ENCODE data around the gene MAP1B. TPM values are rescaled to one million over a fixed set of nuclear protein-coding genes. Genes with fewer than 3 reads are reported as not detected.
"Not testable (repeated sequence)": the region's sequence is repeated elsewhere in the genome, so short reads cannot be mapped to it uniquely, and the experiment has no call there.

Gene MAP1B
- total RNA-seq, 1 donor from 2014 or later: 0.36 TPM

DNA sequence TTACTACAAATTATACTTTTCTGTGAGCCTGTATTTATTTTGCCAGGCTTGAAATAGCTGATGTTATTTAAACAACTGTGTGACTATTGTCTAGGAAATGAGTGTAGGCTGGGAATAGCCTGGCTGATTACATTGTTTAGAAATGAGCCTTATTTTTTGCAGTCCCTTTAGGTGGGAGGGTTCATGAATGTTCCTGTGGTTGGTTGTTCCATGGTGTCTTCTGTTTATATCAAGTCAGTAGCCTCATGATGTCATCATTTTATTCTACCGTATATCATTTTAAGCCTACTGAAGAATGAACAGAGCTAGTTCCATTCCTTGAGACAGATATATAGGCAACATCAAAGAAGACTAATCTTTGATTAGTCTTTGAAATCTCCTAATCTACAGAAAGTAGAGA lies 53.1 kb downstream of the MAP1B start:
- intact Hi-C loops (cut with micrococcal nuclease): no loop called here

DNA sequence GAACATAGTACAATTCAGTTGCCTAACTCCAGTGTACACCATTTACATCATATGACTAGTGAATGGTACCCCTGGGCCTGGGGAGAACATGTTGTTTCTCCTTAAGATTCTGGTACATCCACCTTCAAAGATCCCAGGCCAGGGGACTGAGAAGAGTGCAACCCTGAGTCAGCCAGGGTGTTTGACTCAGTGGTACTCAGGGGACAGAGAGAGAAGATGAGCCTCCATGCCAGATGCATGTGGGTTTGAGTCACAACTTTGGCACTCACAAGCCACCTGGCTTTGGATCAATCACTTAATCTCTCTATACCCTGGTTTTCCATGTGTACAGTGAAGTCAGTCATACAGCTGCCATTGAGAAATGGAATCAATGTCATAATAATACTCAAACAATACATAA lies 53.7 kb downstream of the MAP1B start:
- intact Hi-C loops (cut with micrococcal nuclease): no loop called here

DNA sequence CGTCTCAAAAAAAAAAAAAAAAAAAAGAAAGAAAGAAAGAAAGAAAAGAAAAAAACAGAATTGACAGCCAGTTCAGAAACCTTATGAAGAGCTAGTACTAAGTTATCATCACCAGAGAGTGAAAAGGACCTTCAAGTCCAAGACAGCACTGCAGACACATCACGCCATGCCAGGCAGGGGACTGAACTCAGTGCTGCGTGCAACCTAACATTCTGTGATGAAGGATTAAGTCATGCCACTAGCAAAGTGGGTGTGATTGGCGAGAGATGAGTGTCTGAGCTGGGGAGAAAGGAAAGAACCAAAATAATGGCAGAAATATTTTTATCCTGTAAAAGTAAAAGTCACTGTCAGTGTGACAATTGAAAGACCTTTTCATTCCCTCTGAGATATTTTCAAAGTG lies 54.7 kb downstream of the MAP1B start:
- intact Hi-C loops (cut with micrococcal nuclease): no loop called here

DNA sequence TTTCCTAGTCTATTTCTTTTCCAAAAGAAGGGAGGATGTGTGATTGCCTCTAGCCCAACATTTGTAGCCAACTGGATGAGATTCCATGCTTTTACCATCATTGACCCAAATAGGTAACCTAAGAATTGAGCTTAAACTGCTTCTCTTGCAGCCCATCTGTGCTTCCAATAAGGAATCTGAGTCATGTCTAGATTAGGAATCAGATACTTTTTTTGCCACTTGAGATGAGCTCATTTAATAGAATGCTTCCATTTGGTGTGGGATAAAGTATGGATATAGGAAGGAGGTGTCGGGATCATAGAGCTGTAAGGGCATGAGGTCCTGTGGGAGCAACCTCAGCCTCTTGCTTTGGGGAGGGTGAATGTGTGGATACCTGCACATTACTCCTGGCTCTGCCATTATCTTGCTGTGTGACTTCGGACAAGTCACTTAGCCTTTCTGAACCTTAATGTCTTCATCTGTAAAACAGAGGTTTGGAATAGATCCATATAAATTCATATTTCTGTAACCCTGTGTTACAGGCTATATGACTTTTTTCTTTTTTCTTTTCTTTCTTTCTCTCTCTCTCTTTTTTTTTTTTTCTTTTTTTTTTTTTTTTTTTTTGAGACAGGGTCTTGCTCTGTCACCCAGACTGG lies 56.2 kb downstream of the MAP1B start:
- intact Hi-C loops (cut with micrococcal nuclease): no loop called here

DNA sequence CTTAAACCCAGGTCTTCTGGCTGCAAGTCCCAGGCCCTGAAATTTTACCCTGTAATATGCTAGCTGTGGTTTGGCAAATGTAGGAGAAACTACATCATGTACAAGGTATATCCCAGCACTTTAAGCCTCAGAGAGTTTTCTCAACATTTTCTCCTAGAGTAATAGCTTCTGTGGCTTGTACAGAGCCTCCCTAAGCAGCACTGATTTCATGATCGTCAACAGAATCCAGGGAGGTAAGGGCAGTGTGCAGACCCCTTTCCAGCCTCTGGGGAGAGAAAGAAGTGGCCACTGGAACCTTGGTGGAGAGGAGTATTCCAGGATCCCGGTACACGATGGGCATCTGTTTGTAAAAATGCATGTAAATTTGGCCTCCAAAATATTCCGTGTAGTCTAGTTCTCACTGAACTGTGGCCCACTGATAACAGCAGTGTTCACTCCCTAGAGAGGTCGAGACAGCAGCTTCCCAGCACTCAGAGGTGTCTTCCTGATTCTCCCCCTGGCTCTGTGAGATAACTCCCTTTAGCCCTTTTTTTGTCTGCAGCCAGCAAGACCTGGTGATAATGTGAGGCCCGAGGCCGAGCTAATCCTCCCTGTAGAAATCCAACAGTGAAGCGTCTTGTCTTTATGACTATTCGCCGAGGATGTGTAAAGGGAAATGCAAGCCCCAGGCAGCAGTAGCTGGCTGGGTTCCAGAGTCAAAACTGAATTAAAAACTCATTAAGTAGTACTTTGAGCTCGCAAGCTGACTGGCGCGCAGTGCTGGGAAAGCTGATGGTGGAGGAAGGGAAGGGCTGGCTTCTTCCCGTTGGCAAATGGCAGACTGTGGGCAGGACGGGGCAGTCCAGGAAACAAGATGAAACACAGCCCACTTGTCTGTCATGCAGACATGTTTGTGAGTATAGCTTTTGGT lies 59.0 kb downstream of the MAP1B start:
- intact Hi-C loops (cut with micrococcal nuclease): no loop called here

DNA sequence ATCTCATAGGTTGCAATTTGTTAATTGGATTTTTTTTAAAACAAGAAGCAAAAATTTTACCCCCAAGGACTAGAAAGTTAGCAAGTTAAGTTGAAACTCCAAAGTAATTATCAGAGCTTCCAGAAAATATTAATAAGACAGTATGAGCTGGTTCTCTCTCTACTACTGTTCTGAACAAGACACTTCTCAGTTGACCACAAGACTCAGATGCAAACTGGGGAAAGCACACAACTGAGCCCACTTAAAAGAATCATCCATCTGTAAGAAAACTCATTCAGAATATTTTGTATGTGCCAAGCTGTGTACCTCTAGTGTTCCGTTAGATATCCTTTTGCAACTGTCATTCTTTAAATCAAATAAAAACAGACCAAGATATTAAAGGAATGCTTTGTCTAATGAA lies 60.0 kb downstream of the MAP1B start:
- intact Hi-C loops (cut with micrococcal nuclease): no loop called here

DNA sequence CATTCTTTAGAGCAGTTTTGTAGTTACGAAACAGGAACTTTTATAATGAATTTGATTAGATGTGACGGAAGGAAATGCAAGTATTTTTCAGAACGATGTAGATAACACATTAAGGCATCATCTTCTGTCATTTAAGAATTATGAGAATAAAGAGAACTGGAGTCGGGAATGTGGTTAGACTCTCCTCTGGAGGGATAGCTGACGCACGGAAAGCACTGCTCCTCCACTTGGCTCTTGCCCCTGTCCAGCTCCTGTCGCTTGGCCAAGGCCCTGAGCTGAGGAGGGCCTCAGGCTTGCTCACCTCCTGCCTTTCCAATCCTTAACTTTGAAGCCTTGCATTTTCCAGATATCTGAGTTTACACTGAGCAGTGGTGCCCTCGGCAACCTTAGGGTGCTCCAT lies 60.5 kb downstream of the MAP1B start:
- intact Hi-C loops (cut with micrococcal nuclease): no loop called here

DNA sequence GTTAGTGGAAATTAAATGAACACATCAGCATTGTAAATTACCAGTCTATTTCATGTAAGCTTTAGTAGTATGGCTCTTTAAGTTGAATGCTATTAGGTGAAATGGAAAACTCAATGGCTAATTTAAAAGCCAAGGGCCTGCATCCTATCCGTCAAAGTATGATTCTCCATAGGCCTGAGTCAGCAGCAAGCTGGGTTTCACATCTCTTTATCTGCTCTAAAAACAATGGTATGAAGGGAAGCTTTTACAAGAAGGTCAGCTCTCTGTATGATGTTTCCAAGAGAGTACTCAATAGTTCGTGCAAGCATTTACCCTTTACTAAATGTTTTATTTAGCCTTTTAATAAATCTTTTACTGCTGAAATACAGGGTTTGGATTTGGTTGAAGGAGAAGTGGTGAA lies 62.8 kb downstream of the MAP1B start:
- intact Hi-C loops (cut with micrococcal nuclease): no loop called here

DNA sequence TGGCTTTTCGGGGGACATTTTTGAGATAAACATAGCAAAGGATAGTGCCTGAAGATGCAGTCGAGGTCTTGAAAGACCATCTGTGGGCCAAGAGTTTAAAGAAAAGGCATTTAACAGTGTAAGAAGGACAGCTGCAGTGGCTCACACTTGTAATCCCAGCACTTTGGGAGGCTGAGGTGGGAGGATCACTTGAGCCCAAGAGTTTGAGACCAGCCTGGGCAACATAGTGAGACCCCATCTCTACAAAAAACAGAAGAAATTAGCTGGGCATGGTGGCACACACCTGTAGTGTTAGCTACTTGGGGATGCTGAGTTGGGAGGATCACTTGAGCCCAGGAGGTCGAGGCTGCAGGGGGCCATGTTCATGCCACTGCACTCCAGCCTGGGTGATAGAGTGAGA lies 63.9 kb downstream of the MAP1B start:
- intact Hi-C loops (cut with micrococcal nuclease): not testable (repeated sequence)

DNA sequence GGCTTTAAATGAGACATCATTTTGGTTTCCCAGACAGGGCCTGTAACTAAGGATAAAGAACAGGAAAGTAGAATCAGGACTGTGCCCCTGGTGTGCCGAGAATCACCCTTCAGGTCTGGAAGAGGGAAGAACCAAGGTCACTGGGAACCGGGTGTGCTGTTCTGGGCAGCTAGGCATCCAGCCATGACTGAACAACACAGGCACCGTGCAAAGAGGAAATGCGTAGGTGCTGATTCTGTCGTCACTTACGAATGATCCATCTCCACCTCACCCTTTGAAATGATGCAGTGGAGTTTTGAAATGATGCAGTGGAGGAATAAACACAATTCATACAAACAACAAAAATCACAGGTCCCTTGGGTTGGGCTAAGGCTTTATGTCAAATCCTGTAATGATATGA lies 64.4 kb downstream of the MAP1B start:
- intact Hi-C loops (cut with micrococcal nuclease): no loop called here

DNA sequence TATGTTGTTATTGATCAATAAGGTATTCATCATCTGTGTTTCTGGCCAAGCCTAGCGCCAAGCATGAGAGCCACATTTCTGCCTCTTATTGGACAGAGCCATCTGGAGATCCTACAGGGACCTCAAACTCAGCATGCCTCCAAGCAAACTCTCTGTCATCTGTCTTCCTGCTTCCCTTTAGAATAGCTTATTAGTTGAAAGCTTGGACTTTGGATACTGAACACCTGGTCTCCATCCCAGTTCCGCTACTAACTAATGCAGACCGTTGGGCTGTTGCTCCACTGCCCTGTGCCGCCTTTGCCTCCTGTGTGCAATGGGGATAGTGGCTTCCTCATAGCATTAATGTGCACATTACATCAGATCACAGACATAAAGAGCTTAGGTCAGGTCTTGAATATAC lies 65.5 kb downstream of the MAP1B start:
- intact Hi-C loops (cut with micrococcal nuclease): no loop called here

DNA sequence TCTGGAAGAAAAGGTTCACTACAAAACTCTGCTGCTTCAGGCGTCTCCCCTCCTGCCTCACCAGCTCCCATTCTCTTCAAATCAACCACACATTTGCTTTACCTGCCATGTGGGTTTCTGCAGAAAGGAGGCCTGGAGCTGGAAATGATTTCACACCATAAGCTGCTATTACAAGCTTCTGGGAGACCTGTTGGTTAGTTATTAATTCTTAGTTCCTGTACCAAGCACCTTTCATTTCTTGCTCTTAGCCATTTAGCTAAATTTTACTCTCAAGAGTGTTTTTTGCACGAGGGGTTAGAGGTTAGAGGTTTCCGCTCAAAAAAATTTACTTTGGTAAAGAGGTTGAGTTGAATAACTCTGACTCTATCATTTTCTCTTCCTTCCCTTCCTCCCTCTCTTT lies 70.3 kb downstream of the MAP1B start:
- intact Hi-C loops (cut with micrococcal nuclease): no loop called here

DNA sequence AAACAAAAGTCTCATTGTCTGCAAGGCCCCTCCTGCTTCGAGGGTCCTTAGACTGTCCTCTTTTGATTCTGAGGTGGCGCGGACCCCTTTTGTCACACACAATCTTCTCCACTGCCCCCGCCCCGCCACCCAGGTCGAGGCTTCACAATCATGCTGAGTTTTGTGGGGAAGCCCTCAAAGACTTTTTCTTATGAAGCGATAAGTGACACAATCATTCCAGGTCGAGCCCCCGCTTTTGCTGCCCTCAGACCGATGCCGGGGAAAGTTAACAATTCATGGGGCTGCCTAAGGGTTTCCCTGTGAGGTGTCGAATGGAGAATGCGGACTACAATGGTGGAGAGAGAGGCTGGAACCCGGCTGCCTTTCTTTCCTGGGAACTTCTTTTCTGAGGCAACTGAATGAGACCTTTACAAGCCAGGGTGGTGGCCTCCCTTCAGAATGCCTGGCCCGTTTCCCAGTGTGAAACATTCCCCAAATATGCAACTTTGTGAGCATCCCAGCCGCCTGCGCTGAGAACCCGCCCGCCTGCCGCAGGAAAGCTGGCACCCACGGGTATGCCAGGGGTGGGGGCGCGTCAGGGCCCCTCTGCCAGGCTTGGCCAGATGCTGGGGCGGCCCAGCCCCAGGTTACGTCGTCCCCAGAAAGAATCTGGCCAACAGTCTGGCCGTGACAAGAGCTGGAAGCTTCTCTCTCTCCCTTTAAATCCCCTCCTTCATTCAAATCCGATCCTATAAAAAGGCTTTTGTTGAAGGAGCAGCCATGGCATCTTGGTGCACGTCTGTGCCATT lies 71.9 kb downstream of the MAP1B start:
- intact Hi-C loops (cut with micrococcal nuclease): no loop called here

DNA sequence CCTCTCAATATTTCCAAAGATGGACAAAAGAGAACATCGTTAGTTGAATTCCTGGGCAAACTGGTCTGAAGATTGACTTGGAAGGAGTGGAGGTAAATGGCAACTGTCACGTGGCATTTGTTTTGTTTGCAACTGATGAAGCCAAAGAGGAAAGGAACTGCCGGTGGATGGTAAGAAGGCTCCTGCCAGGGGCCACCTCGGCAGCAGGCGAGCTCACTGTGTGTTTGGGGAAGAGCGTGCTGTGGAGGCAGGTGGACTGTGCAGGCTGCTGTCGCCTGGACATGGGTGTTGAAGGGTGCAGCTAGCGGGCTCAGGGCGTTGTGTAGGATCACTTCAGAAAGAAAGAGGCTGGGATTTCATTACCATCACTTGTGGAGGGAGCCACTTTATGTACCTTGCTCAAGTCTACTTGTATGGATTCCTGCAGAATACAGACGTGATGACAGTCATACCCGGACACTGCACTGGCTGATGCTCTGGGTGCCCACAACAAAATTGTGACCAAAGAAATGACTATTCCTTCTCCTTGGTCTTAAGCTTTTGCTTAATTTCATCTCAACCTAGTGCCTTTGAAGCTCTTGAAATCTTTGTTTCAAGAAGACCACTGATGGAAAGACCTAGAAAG lies 72.7 kb downstream of the MAP1B start:
- intact Hi-C loops (cut with micrococcal nuclease): no loop called here

DNA sequence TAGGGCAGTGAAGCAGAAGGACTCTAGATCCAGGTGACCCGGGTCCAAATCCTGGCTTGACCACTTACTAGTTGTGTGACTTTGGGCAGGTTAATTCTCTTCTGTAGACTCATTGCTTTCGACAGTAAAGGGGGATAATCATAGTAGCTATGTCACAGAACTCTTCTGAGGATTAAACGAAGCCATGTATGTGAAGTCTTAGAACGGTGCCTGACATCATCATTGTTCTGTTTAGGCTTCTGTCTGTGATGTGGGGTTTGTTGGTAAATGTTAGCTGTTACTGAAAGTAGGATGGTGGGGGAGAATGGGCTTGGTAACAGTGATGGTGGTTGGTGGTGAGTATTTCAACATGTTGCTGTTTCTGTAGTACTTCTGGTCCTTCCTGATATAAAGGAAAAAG lies 73.7 kb downstream of the MAP1B start:
- intact Hi-C loops (cut with micrococcal nuclease): no loop called here

DNA sequence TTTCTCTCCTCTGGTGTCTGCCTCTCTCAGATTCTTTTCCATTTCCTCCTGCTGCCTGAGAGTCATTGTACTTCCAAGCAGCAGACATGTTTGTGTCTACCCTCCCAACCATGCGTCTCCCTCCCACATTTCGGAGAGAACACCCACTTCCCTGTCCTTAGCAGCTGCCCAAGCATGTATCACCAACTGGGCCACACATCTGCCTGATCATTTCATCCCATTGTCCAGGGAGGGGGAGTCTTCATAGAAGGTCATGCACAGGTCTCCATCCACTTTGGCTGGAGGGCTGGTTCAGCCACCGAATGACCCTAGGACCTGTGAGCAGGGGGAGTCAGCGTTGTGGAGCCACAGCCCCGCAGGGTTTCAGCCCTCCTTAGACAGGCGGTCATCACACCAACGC lies 75.4 kb downstream of the MAP1B start:
- intact Hi-C loops (cut with micrococcal nuclease): no loop called here

DNA sequence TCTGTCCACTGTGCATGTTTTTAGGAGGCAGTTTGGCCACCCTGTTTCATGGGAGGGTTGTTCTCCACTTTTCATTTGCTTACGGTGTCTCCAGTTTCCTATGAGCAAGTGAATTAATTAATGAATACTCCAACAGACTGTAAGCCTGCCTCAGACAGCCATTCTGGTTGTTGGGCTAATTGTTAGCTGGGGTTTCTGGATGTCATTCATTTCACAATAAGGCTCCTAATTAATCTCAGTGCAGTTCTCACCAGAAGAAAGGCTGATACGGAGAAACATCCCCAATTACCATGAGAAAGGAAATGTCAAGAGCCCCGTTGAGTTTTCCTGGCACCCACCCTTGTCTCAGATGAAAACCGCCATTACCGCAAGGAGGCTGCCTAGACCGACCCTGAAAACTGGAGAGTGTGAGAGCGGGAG lies 75.8 kb downstream of the MAP1B start:
- intact Hi-C loops (cut with micrococcal nuclease): no loop called here

DNA sequence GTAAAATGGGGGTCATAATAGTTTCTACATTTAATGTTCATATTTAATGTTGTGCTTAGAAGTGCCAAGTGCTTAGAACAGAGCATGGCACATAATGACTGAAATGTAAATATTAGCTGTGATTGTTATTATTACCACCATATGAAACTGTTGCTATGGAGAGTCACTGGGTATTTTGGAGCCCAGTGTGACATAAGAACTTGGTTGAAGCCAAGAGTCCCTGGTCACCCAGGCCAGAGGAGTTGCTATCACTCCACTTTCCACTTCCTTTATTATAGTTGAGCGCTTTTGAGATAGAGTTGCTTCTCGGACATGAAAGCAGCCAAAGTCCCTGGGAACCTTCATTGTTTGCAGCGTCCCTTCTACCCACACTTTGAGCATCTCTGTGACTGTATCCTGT lies 77.1 kb downstream of the MAP1B start:
- intact Hi-C loops (cut with micrococcal nuclease): no loop called here

DNA sequence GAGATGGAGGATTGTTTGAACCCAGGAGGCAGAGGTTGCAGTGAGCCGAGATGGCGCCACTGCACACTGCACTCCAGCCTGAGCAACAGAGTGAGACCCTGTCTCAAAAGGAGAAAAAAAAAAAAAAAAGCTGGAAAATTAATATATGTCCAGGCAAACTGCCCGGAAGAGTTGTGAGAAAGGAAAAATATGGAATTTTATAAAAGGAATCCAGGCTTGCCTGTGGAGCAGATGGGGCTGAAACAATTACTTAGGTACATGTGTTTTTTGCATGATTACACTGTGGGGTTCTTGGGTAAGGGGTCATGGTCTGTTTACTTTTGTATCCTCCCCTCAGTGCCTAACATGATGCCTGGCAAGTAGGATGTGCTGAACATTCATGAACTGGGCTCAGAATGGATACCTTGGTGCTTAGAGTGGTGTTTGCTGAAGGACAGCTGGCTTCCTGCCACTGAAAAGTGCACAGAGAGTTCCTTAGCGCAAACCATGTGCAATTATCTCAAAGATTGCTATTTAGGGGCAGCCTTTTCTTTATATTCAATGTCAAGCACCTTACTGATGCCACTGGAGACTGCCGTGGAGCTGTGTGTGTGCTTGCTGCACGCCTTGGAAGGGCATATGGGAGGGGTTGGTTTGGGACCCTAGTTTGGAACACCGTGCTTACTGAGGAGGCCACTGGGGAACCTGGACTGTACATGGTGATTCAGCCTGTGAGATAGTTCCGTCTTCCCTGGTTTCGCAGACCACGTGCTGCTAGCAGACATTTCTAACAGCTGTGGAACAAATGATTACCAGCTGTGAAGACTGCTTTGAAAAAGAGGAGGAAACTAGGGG lies 78.4 kb downstream of the MAP1B start:
- intact Hi-C loops (cut with micrococcal nuclease): no loop called here

DNA sequence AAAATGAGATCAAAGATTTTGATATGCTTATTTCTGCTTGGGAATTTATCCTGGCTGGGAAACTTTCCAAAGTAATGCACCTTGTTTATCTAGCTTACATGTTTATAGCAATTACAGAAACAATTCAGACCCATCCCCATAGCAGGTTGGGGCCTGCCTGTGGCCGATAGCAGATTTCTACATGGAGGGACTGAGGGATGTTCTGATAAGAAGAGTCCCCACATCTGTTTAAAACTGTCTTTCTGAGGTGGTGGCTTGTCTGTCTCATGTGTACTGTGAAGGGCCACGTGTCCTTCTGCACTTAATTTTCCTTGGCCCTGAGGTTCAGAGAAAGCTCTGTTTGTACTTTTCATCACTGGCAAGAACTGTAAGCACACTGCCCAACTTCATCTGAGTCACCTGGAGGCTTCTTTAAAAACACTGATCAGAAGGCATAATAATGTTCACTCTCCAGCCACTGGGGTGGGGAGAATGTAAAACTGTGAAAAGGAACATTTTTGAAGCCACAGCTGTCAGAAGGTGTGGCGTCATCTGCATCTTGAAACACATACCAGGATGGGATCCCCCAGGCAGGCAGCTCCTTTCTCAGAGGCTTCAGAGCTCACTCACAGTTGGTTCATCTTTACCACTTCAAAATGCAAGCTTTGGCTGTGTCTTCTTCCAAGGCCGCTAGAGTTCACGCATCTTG lies 80.3 kb downstream of the MAP1B start:
- intact Hi-C loops (cut with micrococcal nuclease): no loop called here

Measured in T-helper 2 cell treated with Interferon-gamma antibody and Interleukin-4, amounts not matched to agents 100 ng/mL and 5 ng/mL, for 36 hours (primary cell).